AG08395 (cell line): Measurements from ENCODE around the gene SERPINA5.
A peak's percentile ranks its signal among the peaks of the same experiment; 100 is the strongest.
"Not testable (repeated sequence)": the region's sequence is repeated elsewhere in the genome, so short reads cannot be mapped to it uniquely, and the experiment has no call there.

Source experiments
- DNase-seq: peaks from one replicate; pipeline ENCODE4 v3.0.0; 2012; ENCODE audit warnings: mixed read lengths, low spot score

Gene SERPINA5

GRCh38 chr14:94573475-94574277 is 7.5 kb upstream of the SERPINA5 start:
- DNase-seq, result no peak

- DNase-seq, result no peak
Observed at GRCh38 chr14:94574336-94574735, 6.9 kb upstream of the SERPINA5 start.

- peak; percentile 18 for DNase-seq
Observed at GRCh38 chr14:94575730-94576585, 5.3 kb upstream of the SERPINA5 start.

- not testable (repeated sequence) for DNase-seq
Observed at GRCh38 chr14:94577472-94577871, 3.8 kb upstream of the SERPINA5 start.

GRCh38 chr14:94578712-94579111 is 2.5 kb upstream of the SERPINA5 start:
- no peak for DNase-seq

- DNase-seq, result no peak
Observed at GRCh38 chr14:94582199-94582750, 1.0 kb downstream of the SERPINA5 start.

GRCh38 chr14:94582851-94583250 is 1.6 kb downstream of the SERPINA5 start:
- no peak for DNase-seq

- no peak for DNase-seq
Observed at GRCh38 chr14:94583557-94583956, 2.3 kb downstream of the SERPINA5 start.

- DNase-seq, result no peak
Observed at GRCh38 chr14:94584591-94585280, 3.5 kb downstream of the SERPINA5 start.

GRCh38 chr14:94586635-94587034 is 5.4 kb downstream of the SERPINA5 start:
- no peak for DNase-seq

GRCh38 chr14:94588311-94588710 is 7.1 kb downstream of the SERPINA5 start:
- no peak for DNase-seq

GRCh38 chr14:94591073-94591472 is 9.8 kb downstream of the SERPINA5 start:
- no peak for DNase-seq

- no peak for DNase-seq
Observed at GRCh38 chr14:94591871-94592270, 10.6 kb downstream of the SERPINA5 start.

- no peak for DNase-seq
Observed at GRCh38 chr14:94592457-94592856, 11.2 kb downstream of the SERPINA5 start.

GRCh38 chr14:94593376-94593748 is 12.1 kb downstream of the SERPINA5 start:
- DNase-seq, result no peak

- DNase-seq, result no peak
Observed at GRCh38 chr14:94593749-94594431, 12.7 kb downstream of the SERPINA5 start.

- DNase-seq, result no peak
Observed at GRCh38 chr14:94594441-94594840, 13.2 kb downstream of the SERPINA5 start.

GRCh38 chr14:94595912-94596311 is 14.7 kb downstream of the SERPINA5 start:
- DNase-seq, result no peak

GRCh38 chr14:94596361-94596760 is 15.1 kb downstream of the SERPINA5 start:
- no peak for DNase-seq

GRCh38 chr14:94597788-94598187 is 16.6 kb downstream of the SERPINA5 start:
- no peak for DNase-seq

GRCh38 chr14:94598506-94598815 is 17.2 kb downstream of the SERPINA5 start:
- DNase-seq, result no peak
